Lung (tissue), 12 donors: Measurements from ENCODE around the gene PLCD4. TPM values are rescaled to one million over a fixed set of nuclear protein-coding genes. Genes with fewer than 3 reads are reported as not detected.

Source experiments
- ATAC-seq: fragments of 200-7000 bp; cut with Tn5 transposase; one replicate; pipeline ENCODE4 v1.9.1; 2020; ENCODE audit warnings: moderate number of reproducible peaks; ENCODE audit not compliant: insufficient read depth, low FRiP score
- DNase-seq, 3 donors: peaks; one replicate each; pipeline ENCODE4 v3.0.0-alpha.2; 2013 to 2017
- H3K27ac ChIP-seq, 2 donors: one replicate each; pipeline ENCODE4 v1.5.1; 2013; ENCODE audit warnings: mild to moderate bottlenecking in 2 of 2, moderate library complexity in 2 of 2, control low read depth in 1 of 2, inconsistent platforms in 1 of 2, low read depth in 1 of 2, low read length in 1 of 2
- H3K27me3 ChIP-seq, 3 donors: one replicate each; pipeline ENCODE4 v1.5.1; 2013; ENCODE audit warnings: low read length in 2 of 3; ENCODE audit not compliant: control insufficient read depth in 3 of 3, insufficient read depth in 3 of 3
- H3K36me3 ChIP-seq, 4 donors: one replicate each; pipeline ENCODE4 v1.5.1; 2013; ENCODE audit warnings: low read length in 4 of 4, mild to moderate bottlenecking in 1 of 4, moderate library complexity in 1 of 4; ENCODE audit not compliant: control insufficient read depth in 4 of 4, insufficient read depth in 4 of 4
- H3K4me1 ChIP-seq, 5 donors: one replicate each; pipeline ENCODE4 v1.5.1; 2013; ENCODE audit warnings: low read length in 5 of 5, mild to moderate bottlenecking in 2 of 5, moderate library complexity in 1 of 5; ENCODE audit not compliant: control insufficient read depth in 5 of 5, insufficient read depth in 5 of 5
- H3K4me3 ChIP-seq: one replicate; pipeline ENCODE4 v1.5.1; 2013; ENCODE audit warnings: mild to moderate bottlenecking, control low read depth, moderate library complexity
- H3K9ac ChIP-seq, 2 donors: one replicate each; pipeline ENCODE4 v1.5.1; 2013; ENCODE audit warnings: low read length in 2 of 2, control low read depth in 1 of 2; ENCODE audit not compliant: insufficient read depth in 1 of 2
- H3K9me3 ChIP-seq, 4 donors: one replicate each; pipeline ENCODE4 v1.5.1; 2013; ENCODE audit warnings: low read length in 3 of 4, mild to moderate bottlenecking in 1 of 4, moderate library complexity in 1 of 4; ENCODE audit not compliant: control insufficient read depth in 4 of 4, insufficient read depth in 3 of 4
- WGBS, 2 donors: extraction: QIAGEN DNeasy Blood & Tissue Kit; methylation state at CpG; one replicate each; pipeline ENCODE4 v1.1.7; 2013; 5-methylcytosine and 5-hydroxymethylcytosine counted together
- polyA plus RNA-seq, 2 donors: library from polyadenylated mRNA; stranded (reverse); fragments of 200-250 nt; gene quantifications; one replicate each; pipeline ENCODE4 v1.2.1, GENCODE V29; 2013
- total RNA-seq, 2 donors: library from RNA; depleted of rRNA in 1 of 2; stranded (reverse); fragments of >200 nt in 1 of 2; gene quantifications; one replicate each; pipeline ENCODE4 v1.2.1, GENCODE V29; 2014 to 2021
- TF ChIP-seq, protein P1 (sequence below): IDR thresholded peaks from 2 replicates; pipeline ENCODE4 v1.5.1; 2012; ENCODE audit warnings: mild to moderate bottlenecking; ENCODE audit errors: control extremely low read depth, extremely low read depth
- donor health status: control.
- donor health status: control.
- donor health status: Bipolar disorder and iron deficiency.
- donor health status: healthy.
- donor health status: DM: yes; HTN: yes; CAD: no.

Gene PLCD4
- total and polyA plus RNA-seq, 4 donors: 0.07 to 4.7 (median 0.80) TPM

DNA sequence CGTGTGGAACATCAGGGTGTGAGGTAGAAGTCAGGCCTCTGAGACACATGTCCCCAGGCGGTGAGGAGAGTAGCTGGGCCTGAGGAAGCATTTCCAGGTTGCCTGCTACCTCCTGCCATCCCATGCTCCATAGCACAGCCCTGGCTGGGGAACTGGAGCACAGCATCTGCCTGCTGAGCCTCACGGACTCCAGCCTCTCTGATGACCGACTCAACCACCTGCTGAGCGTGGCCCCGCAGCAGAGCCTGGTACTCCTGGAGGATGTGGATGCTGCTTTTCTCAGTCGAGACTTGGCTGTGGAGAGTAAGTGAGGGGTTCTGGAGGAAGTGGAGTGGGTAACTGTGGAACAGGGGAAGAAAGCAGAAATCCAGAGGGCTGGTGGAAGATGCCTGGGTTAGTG lies 54.7 kb downstream of the PLCD4 start:
- H3K27me3 ChIP-seq: no peaks in the 10 kb centered on the region
- no peak overlapping the region for H3K4me3 ChIP-seq
- H3K27ac ChIP-seq: no peak overlapping the region
- peaks cover 0 to 18% (median 5%) of the 10 kb centered on the region in 5 donors for H3K4me1 ChIP-seq
- no peak overlapping the region for H3K9ac ChIP-seq
- no peak for DNase-seq
- ATAC-seq: no peak
- peaks cover 30 to 44% (median 37%) of the 10 kb centered on the region in 4 donors for H3K36me3 ChIP-seq
- 86 to 92% methylated on average over 7 of the region's 7 CpGs for WGBS, 2 donors
- TF ChIP-seq, protein P1, sequence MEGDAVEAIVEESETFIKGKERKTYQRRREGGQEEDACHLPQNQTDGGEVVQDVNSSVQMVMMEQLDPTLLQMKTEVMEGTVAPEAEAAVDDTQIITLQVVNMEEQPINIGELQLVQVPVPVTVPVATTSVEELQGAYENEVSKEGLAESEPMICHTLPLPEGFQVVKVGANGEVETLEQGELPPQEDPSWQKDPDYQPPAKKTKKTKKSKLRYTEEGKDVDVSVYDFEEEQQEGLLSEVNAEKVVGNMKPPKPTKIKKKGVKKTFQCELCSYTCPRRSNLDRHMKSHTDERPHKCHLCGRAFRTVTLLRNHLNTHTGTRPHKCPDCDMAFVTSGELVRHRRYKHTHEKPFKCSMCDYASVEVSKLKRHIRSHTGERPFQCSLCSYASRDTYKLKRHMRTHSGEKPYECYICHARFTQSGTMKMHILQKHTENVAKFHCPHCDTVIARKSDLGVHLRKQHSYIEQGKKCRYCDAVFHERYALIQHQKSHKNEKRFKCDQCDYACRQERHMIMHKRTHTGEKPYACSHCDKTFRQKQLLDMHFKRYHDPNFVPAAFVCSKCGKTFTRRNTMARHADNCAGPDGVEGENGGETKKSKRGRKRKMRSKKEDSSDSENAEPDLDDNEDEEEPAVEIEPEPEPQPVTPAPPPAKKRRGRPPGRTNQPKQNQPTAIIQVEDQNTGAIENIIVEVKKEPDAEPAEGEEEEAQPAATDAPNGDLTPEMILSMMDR: no peak
- H3K9me3 ChIP-seq: no peaks in the 10 kb centered on the region

DNA sequence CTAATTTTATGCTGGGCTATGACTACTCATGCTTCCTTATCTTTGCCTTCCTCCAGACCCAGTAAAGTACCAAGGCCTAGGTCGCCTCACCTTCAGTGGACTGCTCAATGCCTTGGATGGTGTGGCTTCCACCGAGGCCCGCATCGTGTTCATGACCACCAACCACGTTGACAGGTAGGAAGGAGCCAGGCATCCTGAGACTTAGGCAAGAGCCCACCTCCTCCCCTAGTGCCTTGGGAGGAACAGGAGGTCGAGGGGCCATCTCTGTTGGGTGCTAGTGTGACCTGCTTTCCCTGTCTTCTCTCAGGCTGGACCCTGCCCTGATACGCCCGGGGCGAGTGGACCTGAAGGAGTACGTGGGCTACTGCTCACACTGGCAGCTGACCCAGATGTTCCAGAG lies 55.1 kb downstream of the PLCD4 start:
- WGBS, 2 donors: 92 to 95% methylated on average over 10 of the region's 10 CpGs
- ATAC-seq (no peak), DNase-seq (no peak)
- no peaks in the 10 kb centered on the region for H3K27me3 ChIP-seq
- H3K4me1 ChIP-seq: peaks cover 0 to 18% (median 5%) of the 10 kb centered on the region in 5 donors
- H3K9me3 ChIP-seq: no peaks in the 10 kb centered on the region
- TF ChIP-seq, protein P1: no peak
- no peak overlapping the region for H3K4me3 ChIP-seq
- peaks cover 30 to 48% (median 38%) of the 10 kb centered on the region in 4 donors for H3K36me3 ChIP-seq
- no peak overlapping the region for H3K27ac ChIP-seq
- no peak overlapping the region for H3K9ac ChIP-seq

DNA sequence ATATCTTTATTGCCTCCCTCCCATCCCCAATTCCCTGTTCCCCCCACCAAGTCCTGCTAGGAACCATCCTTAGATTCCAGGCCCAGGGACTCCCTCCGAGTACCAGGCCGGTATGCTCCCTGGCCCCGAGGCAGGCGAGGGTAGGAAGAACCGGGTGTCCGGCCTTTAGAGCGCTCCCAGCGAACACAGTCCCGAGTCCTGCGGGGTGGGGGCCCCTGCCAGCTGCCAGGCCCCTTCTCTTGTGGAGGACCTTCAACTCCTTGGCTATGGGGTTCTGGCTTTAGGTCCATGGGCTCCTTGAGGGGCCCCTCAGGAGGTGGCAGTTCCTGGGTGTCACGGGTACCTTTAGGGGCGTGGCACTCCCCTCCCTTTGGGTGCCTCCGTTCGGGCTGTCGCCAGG lies 56.2 kb downstream of the PLCD4 start:
- Histone ChIP-seq H3K4me3 (no peak overlapping the region), H3K4me1 (peaks cover 0 to 11% (median 5%) of the 10 kb centered on the region in 5 donors), H3K36me3 (peaks cover 37 to 53% (median 44%) of the 10 kb centered on the region in 4 donors), H3K27ac (no peak overlapping the region), H3K9ac (no peak overlapping the region), H3K27me3 (no peaks in the 10 kb centered on the region), H3K9me3 (no peaks in the 10 kb centered on the region)
- 93 to 94% methylated on average over 15 of the region's 15 CpGs for WGBS, 2 donors
- ATAC-seq (no peak), DNase-seq (no peak)
- TF ChIP-seq, protein P1: no peak

- H3K9ac ChIP-seq: no peak overlapping the region
- H3K4me1 ChIP-seq: peaks cover 0 to 11% (median 5%) of the 10 kb centered on the region in 5 donors
Measured at GRCh38 chr2:218664653-218665052, 57.0 kb downstream of the PLCD4 start.

More at GRCh38 chr2:218664653-218665052, 57.0 kb downstream of the PLCD4 start:
- TF ChIP-seq, protein P1: no peak
- H3K9me3 ChIP-seq: no peaks in the 10 kb centered on the region
- H3K27me3 ChIP-seq: no peaks in the 10 kb centered on the region
- no peak for ATAC-seq
- WGBS, 2 donors: 96 to 99% methylated on average over 7 of the region's 7 CpGs
- H3K27ac ChIP-seq: no peak overlapping the region
- no peak for DNase-seq
- peaks cover 37 to 53% (median 49%) of the 10 kb centered on the region in 4 donors for H3K36me3 ChIP-seq
- no peak overlapping the region for H3K4me3 ChIP-seq
